Measurements from ENCODE around the gene SCYGR2. TPM values are rescaled to one million over a fixed set of nuclear protein-coding genes. Genes with fewer than 3 reads are reported as not detected.
"Not testable (repeated sequence)": the region's sequence is repeated elsewhere in the genome, so short reads cannot be mapped to it uniquely, and the experiment has no call there.

Gene SCYGR2, protein sequence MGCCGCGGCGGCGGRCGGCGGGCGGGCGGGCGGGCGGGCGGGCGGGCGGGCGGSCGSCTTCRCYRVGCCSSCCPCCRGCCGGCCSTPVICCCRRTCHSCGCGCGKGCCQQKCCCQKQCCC
- not detected for total RNA-seq
- long read RNA-seq, donor 1: 0 reads
- long read RNA-seq, donor 2: 0 reads

DNA sequence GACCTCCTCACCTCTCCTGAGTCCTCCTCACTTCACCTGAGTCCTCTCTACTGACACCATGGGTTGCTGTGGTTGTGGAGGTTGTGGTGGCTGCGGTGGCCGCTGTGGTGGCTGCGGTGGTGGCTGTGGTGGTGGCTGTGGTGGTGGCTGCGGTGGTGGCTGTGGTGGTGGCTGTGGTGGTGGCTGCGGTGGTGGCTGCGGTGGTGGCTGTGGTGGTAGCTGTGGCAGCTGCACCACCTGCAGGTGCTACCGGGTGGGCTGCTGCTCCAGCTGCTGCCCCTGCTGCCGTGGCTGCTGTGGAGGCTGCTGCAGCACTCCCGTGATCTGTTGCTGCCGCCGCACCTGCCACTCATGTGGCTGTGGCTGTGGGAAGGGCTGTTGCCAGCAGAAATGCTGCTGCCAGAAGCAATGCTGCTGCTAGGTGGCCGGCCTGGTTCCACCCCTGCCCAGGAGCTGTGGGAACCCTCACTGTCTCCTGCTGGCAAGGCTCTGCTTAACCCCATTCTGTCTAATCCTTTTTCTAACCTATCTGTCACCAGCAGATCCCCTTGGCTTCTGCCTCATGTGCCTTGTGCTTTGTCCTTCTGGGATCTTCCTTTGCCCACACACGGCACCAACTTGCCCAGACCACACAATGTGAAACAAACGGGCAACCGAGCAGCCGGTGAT lies at the start of gene SCYGR2:
TSS of gene SCYGR2 (plus strand) at position 59 of the 669 bp plus-strand sequence. CDS start at position 59, 0 bp downstream.
- DNase-seq (ENCODE audit: low spot score); intact Hi-C loops (cut with DNase I): not testable (repeated sequence)

GRCh38 chr2:227551836-227552235 lies 46.9 kb upstream of the SCYGR2 start:
- intact Hi-C loops (cut with DNase I): no loop called here
- DNase-seq (ENCODE audit: low spot score): no peak

GRCh38 chr2:227562581-227562980 lies 36.1 kb upstream of the SCYGR2 start:
- intact Hi-C loops (cut with DNase I): no loop called here
- DNase-seq (ENCODE audit: low spot score): no peak

DNA sequence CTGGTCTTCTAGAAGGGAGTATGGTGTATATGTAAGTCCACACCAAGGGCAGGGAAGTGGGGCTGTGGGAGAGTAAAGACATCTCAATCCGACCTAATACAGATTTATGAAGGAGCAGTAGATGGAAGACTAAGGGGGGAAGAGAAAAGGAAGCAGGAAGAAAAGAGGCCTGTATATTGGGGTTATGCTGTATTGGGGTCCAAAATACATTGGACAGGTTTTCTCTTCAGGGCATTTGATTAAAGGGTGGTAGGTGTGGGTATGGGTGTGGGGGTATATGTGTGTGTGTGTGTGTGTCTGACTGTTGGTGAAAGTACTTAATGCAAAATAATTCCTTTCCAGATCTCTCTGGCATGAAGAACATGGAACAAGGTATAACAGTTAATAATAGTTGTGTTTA lies 33.6 kb upstream of the SCYGR2 start:
- no peak for DNase-seq (ENCODE audit: low spot score)
- intact Hi-C loops (cut with DNase I): no loop called here

DNA sequence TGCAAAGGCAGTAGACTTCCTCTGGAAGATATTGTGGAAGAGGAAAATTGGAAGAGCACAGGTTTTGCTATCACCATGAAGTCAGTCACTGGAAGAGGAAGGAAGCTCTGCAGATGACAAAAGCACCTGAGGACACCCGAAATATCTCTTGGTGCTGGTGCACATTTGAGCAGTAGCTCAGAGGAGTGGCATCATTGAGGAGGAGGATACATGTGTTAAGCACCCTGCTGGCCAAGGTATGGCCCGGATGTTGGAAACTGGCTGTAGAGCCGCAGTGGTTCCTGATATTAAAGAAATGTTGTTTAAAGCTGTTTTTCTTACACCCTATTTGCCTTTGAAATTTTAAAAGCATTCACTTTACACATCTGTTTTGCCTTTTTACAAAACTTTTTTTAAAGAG lies 32.7 kb upstream of the SCYGR2 start:
- DNase-seq (ENCODE audit: low spot score): no peak
- intact Hi-C loops (cut with DNase I): no loop called here

DNA sequence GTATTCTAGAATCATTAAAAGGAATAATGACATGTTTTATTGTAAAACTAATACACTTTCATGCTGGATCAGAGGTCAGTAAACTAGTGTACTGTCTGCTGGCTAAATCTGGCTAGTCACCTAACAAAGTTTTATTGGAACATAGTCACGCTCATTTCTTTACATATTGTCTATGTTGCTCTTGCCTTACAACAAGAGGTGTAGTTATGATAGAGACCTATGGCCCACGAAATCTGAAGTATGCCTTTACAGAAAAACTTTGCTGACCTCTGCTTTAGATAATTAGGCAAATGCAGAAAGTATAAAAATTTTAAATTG lies 29.9 kb upstream of the SCYGR2 start:
- DNase-seq (ENCODE audit: low spot score): no peak
- intact Hi-C loops (cut with DNase I): no loop called here

- DNase-seq (ENCODE audit: low spot score): no peak
- intact Hi-C loops (cut with DNase I): no loop called here
Observed at GRCh38 chr2:227570615-227571014, 28.1 kb upstream of the SCYGR2 start.

- no peak for DNase-seq (ENCODE audit: low spot score)
- intact Hi-C loops (cut with DNase I): no loop called here
Observed at GRCh38 chr2:227576110-227576509, 22.6 kb upstream of the SCYGR2 start.

DNA sequence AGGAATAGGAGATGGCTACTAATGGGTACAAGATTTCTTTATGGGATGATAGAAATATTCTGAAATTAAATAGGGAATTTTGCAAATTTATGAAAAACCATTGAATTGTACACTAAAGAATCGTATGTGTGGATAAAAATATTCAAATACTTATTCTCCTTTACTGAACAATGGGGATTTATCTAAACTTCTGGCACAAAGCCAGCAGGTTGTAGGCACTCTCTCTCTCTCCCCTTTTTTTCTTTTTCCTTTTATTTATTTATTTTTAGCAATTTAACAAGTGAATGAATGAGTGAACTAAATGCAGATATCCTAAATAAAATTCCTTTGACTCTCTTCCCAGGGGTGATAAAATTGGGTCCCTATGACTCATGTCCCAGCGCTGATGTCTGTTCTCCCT lies 21.9 kb upstream of the SCYGR2 start:
- DNase-seq (ENCODE audit: low spot score): no peak
- intact Hi-C loops (cut with DNase I): no loop called here

DNA sequence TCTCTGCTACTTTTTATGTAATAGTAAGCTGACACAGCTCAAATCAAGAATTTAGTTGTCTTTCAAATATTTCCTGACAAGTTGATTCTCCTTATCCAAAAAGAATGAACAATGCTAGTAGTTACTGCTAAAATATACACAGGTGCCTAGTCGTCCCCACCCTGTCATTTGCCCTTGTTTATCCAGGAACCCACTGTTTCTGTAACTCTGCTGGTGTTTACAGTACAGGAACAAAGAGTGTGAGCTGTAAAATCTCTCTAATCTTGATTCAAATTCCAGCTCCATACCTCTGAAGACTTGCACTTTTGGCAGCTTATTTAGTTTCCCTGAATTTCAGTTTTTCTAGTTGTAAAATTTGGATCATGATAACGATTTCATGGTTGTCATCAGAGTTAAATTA lies 21.1 kb upstream of the SCYGR2 start:
- DNase-seq (ENCODE audit: low spot score): no peak
- intact Hi-C loops (cut with DNase I): no loop called here

- DNase-seq (ENCODE audit: low spot score): no peak
- intact Hi-C loops (cut with DNase I): no loop called here
Observed at GRCh38 chr2:227578642-227579041, 20.1 kb upstream of the SCYGR2 start.

- DNase-seq (ENCODE audit: low spot score): no peak
- intact Hi-C loops (cut with DNase I): no loop called here
Observed at GRCh38 chr2:227579791-227580190, 18.9 kb upstream of the SCYGR2 start.

DNA sequence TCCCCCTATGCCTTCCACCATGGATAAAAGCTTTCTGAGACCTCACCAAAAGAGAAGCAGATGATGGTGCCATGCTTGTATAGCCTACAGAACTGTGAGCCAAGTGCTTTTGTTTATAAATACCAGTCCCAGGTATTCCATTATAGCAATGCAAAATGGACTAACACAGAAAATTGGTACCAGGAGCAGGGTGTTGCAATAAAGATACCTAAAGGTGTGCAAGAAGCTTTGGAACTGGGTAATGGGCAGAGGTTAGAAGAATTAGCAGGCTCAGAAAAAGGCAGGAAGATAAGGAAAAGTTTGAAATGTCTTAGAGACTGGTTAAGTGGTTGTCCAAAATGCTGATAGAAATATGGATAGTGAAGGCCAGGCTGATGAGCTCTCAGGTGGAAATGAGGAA lies 16.3 kb upstream of the SCYGR2 start:
- DNase-seq (ENCODE audit: low spot score): no peak
- intact Hi-C loops (cut with DNase I): no loop called here

DNA sequence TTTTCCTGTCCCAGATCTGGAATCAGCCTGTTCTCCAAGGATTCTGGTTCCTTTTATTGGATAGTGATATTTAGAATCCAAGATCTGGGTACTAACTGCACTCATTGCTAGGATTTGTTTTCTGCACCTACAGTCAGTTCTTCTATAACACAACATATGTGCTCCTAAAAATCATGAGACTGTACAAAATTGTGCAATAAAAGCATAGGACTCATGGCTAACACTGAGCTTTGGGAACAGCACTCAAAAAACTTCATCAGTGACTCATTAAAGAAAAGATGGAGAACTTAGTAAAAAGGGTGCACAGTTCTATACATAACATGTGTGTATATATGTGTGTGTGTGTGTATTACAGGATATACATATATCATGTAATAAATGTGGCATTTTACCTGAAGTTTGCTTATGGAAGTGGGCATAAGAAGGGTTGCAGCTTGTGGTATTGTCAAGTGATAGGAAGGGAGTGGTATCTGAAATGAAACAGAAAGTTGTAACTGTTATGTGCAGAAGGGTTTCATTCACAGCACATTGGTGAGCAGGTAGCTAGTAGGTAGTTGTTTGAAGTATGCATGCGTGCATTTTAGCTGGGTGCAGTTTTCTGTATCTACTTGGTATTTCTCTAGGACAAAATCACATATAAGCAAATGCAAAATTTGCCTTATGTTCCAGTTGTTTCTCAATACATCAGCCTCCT lies 5.9 kb upstream of the SCYGR2 start:
- DNase-seq (ENCODE audit: low spot score): no peak
- intact Hi-C loops (cut with DNase I): no loop called here

- intact Hi-C loops (cut with DNase I): no loop called here
- DNase-seq (ENCODE audit: low spot score): no peak
Observed at GRCh38 chr2:227595797-227596196, 2.9 kb upstream of the SCYGR2 start.

GRCh38 chr2:227597036-227597435 lies 1.7 kb upstream of the SCYGR2 start:
- no peak for DNase-seq (ENCODE audit: low spot score)
- intact Hi-C loops (cut with DNase I): no loop called here

DNA sequence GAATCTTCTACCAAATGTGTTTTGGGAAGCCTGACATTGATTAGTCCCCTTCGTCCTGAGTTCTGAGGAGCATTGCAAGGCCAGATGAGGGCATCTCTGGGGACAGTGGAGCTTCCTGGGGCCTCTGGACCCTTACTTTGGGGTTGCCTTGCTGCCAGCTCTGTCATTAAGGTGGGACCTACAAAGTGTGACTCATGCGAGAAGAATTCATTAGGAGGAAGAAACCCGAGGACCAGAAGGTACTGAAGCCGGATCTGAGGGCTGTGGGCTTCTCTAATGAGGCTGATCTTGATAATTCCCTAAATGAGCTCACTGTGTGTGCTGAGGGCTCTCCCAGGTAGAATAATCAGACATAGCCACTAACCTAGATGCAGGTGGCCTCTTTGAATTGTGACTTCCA lies 695 bp upstream of the SCYGR2 start:
- no peak for DNase-seq (ENCODE audit: low spot score)
- intact Hi-C loops (cut with DNase I): no loop called here

GRCh38 chr2:227602358-227602757 lies 3.7 kb downstream of the SCYGR2 start:
- DNase-seq (ENCODE audit: low spot score): no peak
- intact Hi-C loops (cut with DNase I): no loop called here

GRCh38 chr2:227606476-227606875 lies 7.8 kb downstream of the SCYGR2 start:
- no peak for DNase-seq (ENCODE audit: low spot score)
- intact Hi-C loops (cut with DNase I): no loop called here

DNA sequence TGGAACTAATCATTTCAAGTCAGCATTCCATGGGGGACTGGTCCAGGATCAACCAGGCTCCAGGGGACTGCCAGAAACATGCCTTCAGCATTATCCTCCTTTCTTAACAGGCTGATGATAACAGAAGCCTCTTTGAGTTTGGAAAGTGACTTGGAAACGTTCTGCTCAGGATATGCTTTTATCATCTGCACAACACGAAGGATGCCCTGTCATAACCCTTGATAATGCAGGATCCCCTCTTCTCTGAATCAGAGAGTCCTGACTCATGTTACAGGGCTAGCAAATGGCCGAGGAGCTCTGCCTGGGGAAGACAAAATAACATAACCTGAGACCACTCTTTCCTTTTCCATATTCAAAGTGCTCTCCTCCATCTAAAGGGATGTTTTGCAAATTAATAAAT lies 9.2 kb downstream of the SCYGR2 start:
- DNase-seq (ENCODE audit: low spot score): no peak
- intact Hi-C loops (cut with DNase I): no loop called here

Measured in posterior vena cava (tissue), 2 donors.